Colonic mucosa (tissue), 4 donors: ENCODE measurements around the gene ASPSCR1. TPM values are rescaled to one million over a fixed set of nuclear protein-coding genes. Genes with fewer than 3 reads are reported as not detected.

Experiments
- DNase-seq: peaks from one replicate; pipeline ENCODE4 v3.0.0-alpha.2; 2020
- H3K27ac ChIP-seq: fragments of 200-600 bp; one replicate; pipeline ENCODE4 v1.8.0; 2021
- H3K27me3 ChIP-seq: fragments of 200-600 bp; one replicate; pipeline ENCODE4 v1.8.0; 2021
- H3K36me3 ChIP-seq: fragments of 200-600 bp; one replicate; pipeline ENCODE4 v1.8.0; 2021
- H3K4me1 ChIP-seq: fragments of 200-600 bp; one replicate; pipeline ENCODE4 v1.8.0; 2021; ENCODE audit warnings: mild to moderate bottlenecking
- H3K4me3 ChIP-seq: fragments of 200-600 bp; one replicate; pipeline ENCODE4 v1.8.0; 2021
- H3K9ac ChIP-seq, 2 donors: one replicate each; pipeline ENCODE4 v1.7.0; 2013; ENCODE audit warnings: control low read depth in 2 of 2, low read depth in 2 of 2, low read length in 2 of 2
- H3K9me3 ChIP-seq: fragments of 200-600 bp; one replicate; pipeline ENCODE4 v1.8.0; 2021
- intact Hi-C: fragments of 100-400 bp; cut with DNase I; formaldehyde crosslinking; loops from one replicate; pipeline ENCODE4 v1.14.1; 2022
- total RNA-seq, 2 donors: library from RNA; stranded (reverse); fragmentation: NEBNext Ultra II Directional in 1 of 2; extraction: Animal tissue kit (Norgen Biotek cat#: 25700) in 1 of 2; gene quantifications; one replicate each; pipeline ENCODE4 v1.2.1, GENCODE V29; 2021
- TF ChIP-seq, protein P1 (sequence below): fragments of 200-600 bp; IDR thresholded peaks from one replicate; pipeline ENCODE4 v1.8.0; 2022; ENCODE audit warnings: antibody characterized with exemption, mild to moderate bottlenecking
- donor health status: healthy.
- donor health status: DM: no; HTN: no; CAD: no.
- donor health status: DM: no; HTN: no; CAD: no.

The ASPSCR1 gene
- total RNA-seq, 2 donors from 2014 or later: 21.7 to 43.0 TPM

DNA sequence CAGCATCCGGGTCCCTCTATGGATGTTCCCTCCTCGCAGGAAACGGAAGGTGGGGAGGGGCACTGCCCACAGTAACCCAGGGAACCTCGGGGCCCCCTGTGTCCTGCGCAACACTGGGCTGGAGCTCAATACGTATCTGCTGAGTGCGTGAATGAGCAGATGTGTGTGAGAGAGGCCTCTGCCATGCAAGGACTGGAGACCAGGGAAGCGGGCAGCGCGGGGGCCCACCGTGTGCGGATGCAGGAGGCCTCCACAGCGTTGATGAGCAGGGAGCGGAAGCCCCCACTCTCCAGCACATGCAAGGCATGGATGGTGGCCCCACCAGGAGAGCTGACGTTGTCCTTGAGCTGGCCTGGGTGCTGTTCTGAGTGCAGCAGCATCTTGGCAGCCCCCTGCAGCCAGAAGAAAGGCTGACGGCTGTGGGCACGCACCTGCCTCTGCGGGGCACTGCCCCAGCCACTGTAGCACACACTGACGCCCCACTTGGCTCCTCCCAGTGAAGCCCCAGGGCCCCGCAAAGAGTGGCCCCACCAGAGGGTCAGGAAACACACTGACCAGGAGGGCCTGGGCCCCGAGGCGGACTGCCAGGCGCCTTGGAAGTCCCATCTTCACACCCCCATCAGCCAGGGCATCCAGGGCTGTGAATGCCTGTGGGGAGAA, 43.2 kb upstream of the ASPSCR1 start:
- intact Hi-C loops: no loop called here
- Histone ChIP-seq H3K36me3 (no peaks in the 10 kb centered on the region), H3K27me3 (peaks cover under 1% of the 10 kb centered on the region), H3K9me3 (no peaks in the 10 kb centered on the region), H3K9ac (no peak overlapping the region), H3K4me1 (peaks cover 4% of the 10 kb centered on the region), H3K4me3 (no peak overlapping the region), H3K27ac (no peak overlapping the region)
- TF ChIP-seq, protein P1, sequence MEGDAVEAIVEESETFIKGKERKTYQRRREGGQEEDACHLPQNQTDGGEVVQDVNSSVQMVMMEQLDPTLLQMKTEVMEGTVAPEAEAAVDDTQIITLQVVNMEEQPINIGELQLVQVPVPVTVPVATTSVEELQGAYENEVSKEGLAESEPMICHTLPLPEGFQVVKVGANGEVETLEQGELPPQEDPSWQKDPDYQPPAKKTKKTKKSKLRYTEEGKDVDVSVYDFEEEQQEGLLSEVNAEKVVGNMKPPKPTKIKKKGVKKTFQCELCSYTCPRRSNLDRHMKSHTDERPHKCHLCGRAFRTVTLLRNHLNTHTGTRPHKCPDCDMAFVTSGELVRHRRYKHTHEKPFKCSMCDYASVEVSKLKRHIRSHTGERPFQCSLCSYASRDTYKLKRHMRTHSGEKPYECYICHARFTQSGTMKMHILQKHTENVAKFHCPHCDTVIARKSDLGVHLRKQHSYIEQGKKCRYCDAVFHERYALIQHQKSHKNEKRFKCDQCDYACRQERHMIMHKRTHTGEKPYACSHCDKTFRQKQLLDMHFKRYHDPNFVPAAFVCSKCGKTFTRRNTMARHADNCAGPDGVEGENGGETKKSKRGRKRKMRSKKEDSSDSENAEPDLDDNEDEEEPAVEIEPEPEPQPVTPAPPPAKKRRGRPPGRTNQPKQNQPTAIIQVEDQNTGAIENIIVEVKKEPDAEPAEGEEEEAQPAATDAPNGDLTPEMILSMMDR: no peak
- no peak for DNase-seq

- Histone ChIP-seq H3K9ac (no peak overlapping the region), H3K27me3 (no peaks in the 10 kb centered on the region), H3K36me3 (no peaks in the 10 kb centered on the region), H3K4me3 (no peak overlapping the region), H3K4me1 (peaks cover 4% of the 10 kb centered on the region), H3K9me3 (no peaks in the 10 kb centered on the region), H3K27ac (no peak overlapping the region)
- intact Hi-C loops: no loop called here
- TF ChIP-seq, protein P1: no peak
- no peak for DNase-seq
Observed at GRCh38 chr17:81934850-81935708, 42.4 kb upstream of the ASPSCR1 start.

GRCh38 chr17:81935709-81936084, 41.7 kb upstream of the ASPSCR1 start:
- no peak for DNase-seq
- no peak overlapping the region for H3K4me3 ChIP-seq
- intact Hi-C loops: no loop called here
- no peaks in the 10 kb centered on the region for H3K9me3 ChIP-seq
- TF ChIP-seq, protein P1: no peak
- H3K27me3 ChIP-seq: no peaks in the 10 kb centered on the region
- no peaks in the 10 kb centered on the region for H3K36me3 ChIP-seq
- H3K27ac ChIP-seq: no peak overlapping the region
- H3K4me1 ChIP-seq: peaks cover 4% of the 10 kb centered on the region
- H3K9ac ChIP-seq: no peak overlapping the region

DNA sequence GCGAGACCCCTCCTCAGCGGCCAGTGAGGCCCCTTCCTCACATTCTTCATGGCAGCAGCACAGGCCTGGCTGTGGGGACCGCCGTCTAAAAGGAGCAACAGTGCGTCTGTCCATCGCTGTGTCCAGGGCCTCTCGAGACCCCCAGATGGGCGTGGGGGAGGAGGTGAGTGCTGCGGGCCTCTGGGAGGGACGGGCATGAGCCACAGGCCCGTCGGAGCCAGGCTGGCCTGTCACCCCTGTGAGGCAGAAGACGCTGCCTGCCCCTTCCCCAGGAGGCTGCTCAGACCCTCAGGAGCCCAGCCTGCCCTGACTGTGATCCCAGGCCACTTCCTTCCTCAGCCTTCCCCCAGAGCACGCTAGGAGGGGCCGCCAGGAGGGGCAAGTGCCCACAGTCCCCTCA, 38.2 kb upstream of the ASPSCR1 start:
- H3K36me3 ChIP-seq: no peaks in the 10 kb centered on the region
- H3K4me1 ChIP-seq: peaks cover 4% of the 10 kb centered on the region
- intact Hi-C loops: no loop called here
- TF ChIP-seq, protein P1: no peak
- H3K9me3 ChIP-seq: no peaks in the 10 kb centered on the region
- no peak overlapping the region for H3K4me3 ChIP-seq
- H3K27me3 ChIP-seq: peaks cover 11% of the 10 kb centered on the region
- DNase-seq: no peak
- no peak overlapping the region for H3K27ac ChIP-seq
- no peak overlapping the region for H3K9ac ChIP-seq

DNA sequence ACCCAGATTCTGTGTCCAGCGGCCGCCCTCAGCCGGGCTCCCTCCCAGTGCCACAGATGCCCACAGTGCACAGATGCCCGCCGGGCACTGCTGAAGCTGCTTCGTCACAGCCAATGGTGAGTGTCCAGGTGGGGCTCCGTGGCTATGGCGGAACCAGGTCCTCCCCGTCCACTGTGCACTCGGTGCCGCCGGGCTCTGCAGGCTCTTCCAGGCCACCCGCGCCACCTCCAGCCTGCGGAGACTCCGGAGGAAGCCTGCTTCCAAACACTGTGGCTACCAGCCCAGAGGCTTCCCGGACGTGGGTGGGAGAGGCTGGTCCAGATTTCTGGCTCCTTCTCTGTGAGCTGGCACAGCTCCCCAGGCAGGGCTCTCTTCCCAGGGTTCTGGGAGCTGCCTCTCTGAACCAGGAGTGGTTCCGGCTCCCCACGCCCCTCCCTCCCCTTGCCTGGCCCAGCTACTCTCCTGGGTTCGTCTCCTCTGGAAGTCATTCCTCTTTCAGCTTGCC, 37.5 kb upstream of the ASPSCR1 start:
- no peak overlapping the region for H3K9ac ChIP-seq
- intact Hi-C loops: no loop called here
- peaks cover 4% of the 10 kb centered on the region for H3K4me1 ChIP-seq
- TF ChIP-seq, protein P1: no peak
- no peak for DNase-seq
- H3K4me3 ChIP-seq: no peak overlapping the region
- H3K36me3 ChIP-seq: no peaks in the 10 kb centered on the region
- H3K9me3 ChIP-seq: no peaks in the 10 kb centered on the region
- H3K27me3 ChIP-seq: peaks cover 11% of the 10 kb centered on the region
- no peak overlapping the region for H3K27ac ChIP-seq
